HUDEP-2 (cell line): ENCODE data around the gene TRIO.

Source experiments
- DNase-seq, 76 experiments: peaks; one replicate each; lab custom pipeline; 2025; ENCODE audit not compliant: unreplicated experiment in 76 of 76; lab: John Stamatoyannopoulos, UW

The TRIO gene

DNA sequence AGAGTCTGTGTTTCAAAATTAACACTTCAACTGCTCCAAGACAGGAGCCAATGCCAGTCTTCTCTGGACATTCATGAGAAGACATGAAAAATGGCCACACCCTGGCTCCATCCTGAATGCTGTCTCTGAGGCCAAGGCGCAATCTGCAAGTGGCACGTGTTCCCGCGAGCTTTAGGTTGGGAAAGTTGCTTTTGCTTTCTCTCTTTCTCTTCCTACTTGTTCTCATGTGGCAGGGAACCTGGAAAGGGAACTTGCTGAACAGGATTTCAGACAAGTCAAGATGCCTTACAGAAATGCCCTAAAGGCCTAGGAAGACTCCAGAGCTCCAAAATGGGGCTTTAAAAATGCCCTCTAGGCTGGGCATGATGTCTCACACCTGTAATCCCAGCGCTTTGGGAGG lies 346.5 kb downstream of the TRIO start:
- DNase-seq, result no peak

GRCh38 chr5:14490309-14490711 lies 347.2 kb downstream of the TRIO start:
- no peak for DNase-seq

DNA sequence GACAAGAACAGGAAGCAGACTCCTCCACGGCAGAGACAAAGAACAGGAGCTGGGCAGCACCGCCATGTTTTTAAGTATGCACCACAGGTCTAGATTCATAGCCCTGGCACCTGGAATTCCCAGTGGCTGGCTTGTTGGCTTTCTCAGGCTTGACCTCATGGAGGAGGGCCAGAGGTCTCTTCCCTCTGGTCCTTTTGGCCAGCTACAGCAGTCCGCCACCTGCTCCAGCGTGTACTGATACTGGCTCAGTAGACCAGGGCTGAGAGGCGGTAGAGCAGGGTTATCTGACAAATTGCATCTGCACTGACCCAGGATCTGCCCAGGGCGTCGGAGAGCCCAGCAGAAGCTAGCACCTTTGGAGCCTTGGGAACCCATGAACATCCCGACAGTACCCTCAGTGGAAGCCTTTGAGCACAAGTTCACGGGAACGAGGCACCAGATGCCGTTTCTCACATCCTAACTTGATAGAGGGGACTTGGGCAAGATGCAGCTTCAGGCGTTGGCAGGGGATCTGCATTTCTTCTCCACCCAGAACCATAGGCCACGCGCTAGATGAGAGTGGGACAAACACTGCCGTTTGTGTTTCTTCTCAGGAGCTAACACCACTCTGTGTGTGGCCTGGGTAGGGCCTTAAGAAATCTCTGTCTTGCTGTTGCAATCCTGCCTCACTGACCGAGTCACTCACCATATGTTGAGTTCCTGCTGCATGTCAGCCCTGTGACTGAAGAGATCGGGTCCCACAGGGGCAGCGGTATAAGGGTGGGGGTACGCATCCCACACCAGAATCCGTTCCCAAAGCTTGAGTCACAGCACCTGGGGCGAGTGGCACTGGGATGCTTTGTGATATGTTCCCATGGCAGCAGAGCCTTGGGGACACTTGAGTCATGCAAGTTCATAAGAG lies 348.1 kb downstream of the TRIO start:
- no peak for DNase-seq

DNA sequence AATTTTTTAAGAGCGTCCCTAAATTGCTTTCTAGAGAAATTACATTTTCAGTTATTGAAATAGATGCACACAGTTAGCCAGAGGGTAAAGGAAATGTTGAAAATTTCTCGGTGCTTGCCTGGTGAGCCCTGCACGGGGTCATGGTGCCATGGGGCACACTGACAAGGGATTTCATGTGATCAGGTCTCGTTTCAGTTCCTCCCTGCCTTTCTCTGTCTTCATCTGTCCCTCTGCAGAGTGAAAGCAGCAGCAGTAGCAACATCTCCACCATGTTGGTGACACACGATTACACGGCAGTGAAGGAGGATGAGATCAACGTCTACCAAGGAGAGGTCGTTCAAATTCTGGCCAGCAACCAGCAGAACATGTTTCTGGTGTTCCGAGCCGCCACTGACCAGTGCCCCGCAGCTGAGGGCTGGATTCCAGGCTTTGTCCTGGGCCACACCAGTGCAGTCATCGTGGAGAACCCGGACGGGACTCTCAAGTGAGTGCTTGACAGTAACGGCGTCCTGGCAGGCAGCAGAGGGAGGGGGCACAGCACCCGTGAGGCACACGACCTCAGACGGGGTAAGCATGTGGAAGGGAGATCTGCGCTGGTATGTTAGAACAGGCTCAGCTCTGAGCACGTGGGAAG lies 349.3 kb downstream of the TRIO start:
- no peak for DNase-seq

GRCh38 chr5:14495301-14495700 lies 352.2 kb downstream of the TRIO start:
- DNase-seq, result no peak

- no peak for DNase-seq
These were observed 354.2 kb downstream of the TRIO start for GRCh38 chr5:14497311-14497710.

- no peak for DNase-seq
These were observed 358.5 kb downstream of the TRIO start for GRCh38 chr5:14501353-14502293.

DNA sequence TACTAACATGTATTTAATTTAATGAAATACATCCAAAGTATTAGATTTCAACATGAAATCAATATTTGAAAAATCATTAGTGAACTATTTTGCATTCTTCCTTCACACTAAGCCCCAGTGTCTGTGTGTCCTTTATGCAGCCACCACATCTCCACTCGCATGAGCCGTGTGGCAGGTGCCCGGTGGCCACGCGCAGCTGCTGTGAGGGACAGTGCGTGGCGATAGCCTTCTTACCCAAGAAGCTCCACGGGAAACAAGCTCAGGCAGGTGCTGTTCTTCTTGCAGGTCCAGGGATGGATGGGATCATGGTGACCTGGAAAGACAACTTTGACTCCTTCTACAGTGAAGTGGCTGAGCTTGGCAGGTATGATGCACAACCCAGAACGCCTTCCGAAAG lies 359.1 kb downstream of the TRIO start:
- DNase-seq, result no peak

DNA sequence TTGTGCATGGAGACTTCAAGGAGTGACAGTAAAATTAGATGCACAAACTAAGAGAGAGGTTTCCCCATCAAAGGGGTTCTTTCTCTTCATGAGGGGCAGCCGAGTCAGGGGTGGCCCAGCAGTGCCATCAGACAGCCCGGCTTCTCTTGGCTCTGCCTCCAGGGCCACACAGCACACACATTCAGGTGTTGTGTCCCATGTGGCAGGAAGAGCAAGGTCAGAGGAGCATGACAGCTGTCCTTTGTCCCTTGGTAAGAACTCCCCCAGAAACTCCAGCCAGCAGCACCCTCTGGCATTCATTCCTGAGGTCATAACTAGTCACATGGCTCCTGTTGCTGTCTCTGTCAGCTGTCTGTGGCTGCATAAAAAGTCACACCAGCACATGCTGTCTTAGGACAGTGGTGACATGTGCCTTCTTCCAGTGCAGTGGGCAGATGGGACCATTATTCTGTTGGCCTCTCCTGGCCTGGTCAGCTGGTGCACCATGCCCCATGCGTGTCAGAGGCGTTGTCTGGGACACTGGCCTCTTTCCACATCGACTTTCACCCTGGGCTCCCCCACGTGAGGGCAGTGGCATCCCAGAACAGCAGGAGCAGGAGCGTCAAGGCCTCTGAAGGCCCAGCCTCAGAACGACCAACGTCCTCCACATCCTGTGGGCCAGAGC lies 360.0 kb downstream of the TRIO start:
- no peak for DNase-seq

GRCh38 chr5:14503681-14504331 lies 360.7 kb downstream of the TRIO start:
- no peak for DNase-seq

DNA sequence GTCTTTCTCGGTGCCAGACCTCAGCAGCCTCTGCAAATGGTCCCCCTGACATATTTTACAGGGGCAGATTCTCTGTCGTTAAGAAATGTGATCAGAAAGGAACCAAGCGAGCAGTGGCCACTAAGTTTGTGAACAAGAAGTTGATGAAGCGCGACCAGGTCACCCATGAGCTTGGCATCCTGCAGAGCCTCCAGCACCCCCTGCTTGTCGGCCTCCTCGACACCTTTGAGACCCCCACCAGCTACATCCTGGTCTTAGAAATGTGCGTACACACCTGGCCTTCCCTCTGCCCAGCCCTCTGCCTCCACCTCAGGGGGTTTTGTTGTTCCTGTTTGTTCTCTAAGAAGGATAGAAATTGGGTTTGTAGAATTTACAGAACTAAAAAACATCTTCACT lies 361.2 kb downstream of the TRIO start:
- DNase-seq, result no peak

- no peak for DNase-seq
These were observed 361.7 kb downstream of the TRIO start for GRCh38 chr5:14504816-14505215.

DNA sequence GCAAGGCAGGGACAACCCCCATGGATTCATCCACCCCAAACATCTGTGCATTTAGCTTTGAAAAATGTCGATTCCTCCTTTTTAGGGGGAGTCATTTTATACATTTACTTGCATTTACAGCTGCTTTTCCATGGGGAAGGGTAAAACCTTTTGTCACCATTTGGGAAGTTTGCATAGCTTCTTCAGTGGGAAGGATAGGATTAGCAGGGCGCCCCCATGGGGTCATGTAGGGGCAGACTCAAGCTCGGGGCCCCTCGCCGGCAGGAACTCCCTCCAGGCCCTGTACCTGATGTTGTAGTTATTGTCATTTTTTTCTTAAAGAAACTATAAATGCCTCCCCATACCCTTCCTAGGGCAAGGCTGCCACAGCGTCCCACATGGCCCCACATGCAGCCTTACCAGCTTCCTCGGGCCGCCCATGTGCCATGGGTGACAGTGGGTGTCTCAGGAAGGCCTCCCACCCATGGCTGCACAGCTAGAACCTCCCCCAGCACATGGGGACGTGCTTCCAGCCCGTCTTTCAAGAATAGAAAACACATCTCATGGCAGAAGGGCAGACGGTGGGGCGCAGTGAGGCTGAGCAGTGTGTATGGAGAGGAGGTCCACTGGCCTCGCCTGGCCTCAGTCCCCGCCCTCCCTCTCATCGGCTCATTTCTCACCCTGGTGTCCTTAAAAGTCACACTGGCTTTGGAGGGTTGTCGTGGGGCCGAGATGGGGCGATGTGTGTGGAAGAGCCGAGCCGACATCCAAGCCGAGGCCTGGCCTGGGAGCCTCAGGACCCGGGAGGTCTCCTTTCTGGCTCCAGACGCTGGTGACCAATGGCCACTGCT lies 362.4 kb downstream of the TRIO start:
- no peak for DNase-seq

DNA sequence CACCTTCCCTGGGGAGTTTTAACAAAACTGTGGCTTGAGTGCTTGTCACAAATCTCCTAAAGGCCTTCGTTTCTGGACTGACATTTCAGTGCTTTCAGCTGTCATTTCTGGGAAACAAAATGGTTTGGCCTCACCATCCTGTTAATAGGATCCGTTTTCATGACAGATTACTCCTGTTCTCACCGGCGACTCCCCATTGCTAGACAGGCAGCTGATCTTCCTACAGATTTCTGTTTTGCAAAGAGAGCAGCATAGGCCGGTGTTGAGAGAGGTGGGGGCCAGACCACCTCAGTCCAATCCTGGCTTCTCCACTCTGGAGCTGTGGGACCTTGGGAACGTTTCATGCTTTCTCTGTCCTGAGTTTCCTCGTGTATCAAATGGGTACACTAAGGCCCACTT lies 363.0 kb downstream of the TRIO start:
- DNase-seq, result no peak

GRCh38 chr5:14506661-14507060 lies 363.5 kb downstream of the TRIO start:
- no peak for DNase-seq

DNA sequence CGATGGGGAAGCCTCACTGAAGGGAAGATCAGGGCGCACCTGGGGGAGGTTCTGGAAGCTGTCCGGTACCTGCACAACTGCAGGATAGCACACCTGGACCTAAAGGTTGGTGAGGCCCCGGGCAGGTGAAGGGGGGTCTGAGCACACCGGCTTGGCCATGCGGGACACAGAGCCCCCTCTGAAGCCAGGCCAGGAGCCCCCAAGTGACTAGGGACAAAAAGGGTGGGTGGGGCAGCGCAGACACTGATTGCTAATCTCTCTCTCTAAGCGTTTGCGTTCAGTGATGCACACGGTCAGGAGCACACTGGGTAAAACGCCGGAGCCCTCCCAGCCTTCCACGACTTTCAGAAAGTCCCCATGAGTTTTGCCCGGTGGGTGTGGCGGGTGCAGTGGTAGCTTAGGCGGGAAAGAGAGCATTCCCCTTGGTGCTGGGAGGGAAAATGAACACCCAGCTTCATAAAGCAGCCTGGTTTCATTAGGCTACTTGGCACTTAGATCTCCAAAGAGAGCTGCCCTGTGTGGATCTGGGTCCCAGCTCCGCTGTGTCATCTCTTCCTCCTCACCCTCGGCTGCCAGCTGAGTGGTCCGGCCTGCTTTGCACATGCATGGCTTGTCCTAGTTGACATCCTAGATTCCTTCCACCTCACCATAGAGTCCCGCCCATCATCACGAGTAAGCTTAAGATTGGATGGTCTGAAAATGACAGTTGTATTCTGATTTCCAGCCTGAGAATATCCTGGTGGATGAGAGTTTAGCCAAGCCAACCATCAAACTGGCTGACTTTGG lies 364.2 kb downstream of the TRIO start:
- DNase-seq, result no peak

DNA sequence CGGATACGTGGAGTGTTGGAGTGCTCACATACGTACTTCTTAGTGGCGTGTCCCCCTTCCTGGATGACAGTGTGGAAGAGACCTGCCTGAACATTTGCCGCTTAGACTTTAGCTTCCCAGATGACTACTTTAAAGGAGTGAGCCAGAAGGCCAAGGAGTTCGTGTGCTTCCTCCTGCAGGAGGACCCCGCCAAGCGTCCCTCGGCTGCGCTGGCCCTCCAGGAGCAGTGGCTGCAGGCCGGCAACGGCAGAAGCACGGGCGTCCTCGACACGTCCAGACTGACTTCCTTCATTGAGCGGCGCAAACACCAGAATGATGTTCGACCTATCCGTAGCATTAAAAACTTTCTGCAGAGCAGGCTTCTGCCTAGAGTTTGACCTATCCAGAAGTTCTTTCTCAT lies 364.9 kb downstream of the TRIO start:
- no peak for DNase-seq

DNA sequence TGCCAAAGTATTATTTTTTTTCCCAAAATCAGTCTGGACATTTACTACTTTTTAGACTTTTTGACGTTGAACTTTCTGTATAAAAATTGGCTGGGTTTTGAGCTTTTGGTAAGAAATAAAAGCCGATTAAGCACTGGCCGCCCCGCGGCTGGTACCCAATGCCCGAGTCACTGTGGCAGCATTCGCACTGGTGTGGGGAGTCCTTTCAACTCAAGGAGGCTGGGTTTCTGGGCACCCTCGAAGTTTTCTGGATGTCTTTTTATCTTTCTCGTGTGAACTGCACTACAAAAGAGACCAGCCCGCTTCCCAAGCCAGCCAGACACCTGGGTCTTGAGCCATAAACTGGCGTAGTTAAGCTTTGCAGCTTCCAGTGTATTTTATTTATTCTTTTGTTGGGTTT lies 366.4 kb downstream of the TRIO start:
- DNase-seq, result no peak
